NOMO-1 treated with dmso at 0.1 percent for 144 hours (cell line): ENCODE measurements around the gene UBASH3A.

Experiments used
- DNase-seq: peaks from one replicate; lab custom pipeline; 2025; ENCODE audit not compliant: unreplicated experiment; lab: John Stamatoyannopoulos, UW

The UBASH3A gene

DNA sequence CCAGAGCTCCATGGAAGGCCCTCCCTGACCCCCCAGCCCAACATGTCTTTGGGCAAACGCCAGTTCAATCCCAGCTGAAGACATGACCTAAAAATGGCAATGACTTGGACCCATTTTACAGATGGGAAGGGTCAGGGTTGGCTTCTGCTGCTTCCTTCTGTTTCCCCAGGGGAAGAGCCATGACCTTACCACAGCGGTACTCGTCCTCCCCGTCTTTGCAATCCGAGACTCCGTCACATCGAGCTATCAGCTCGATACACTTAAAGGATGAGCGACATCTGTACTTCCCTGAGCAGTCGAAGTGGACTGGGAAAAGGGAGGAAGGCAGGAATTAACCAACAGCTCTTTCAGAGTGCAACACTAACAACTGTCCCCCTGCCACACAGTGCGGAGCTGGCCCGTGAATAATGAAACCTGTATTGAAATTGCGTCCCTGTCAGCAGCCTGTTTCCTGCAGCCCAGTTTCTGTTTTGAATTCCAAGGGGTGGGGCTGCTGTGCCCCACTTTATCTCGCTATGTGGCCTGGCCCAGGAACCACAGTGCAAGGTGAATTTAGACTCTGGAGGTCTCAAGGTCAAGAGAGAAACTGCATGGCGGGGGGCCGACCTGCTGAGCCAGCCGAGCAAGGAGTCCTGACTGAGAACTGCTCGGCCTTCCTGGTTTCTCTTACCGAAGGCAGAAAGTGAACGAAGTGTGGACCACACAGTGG, 14.8 kb upstream of the UBASH3A start:
- no peak for DNase-seq

DNA sequence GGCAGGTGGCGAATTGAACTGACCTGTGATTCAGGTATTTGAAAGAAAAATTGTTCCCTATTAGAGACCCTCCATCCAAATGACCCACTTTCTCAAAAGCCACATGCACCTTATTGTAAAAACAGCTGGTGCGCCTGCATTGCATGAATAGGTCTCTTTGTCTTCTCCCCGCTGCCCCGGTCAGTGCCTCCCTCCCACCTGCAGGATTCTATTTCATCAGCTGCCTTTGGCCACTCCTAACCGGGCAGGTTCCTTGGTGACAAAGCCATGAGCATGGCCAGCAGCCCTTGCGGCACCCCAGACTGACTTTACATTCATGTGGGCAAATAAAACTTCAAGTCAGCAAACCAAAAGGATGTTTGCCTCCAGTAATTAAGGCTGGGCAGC, 14.3 kb upstream of the UBASH3A start:
- DNase-seq, result no peak

DNA sequence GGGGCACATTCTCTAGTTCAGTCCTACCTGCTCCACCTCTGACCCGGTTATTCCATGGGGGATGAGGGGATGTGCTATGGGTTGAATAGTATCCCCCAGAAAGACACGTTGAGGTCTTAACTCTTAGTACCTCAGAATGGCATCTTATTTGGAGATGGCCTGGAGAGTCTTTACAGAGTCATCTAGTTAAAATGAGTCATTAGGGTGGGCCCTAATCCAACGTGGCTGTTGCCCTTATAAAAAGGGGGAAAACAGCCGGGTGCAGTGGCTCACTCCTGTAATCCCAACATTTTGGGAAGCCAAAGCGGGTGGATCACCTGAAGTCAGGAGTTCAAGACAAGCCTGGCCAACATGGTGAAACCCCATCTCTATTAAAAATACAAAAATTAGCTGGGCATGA, 13.5 kb upstream of the UBASH3A start:
- DNase-seq, result no peak

DNA sequence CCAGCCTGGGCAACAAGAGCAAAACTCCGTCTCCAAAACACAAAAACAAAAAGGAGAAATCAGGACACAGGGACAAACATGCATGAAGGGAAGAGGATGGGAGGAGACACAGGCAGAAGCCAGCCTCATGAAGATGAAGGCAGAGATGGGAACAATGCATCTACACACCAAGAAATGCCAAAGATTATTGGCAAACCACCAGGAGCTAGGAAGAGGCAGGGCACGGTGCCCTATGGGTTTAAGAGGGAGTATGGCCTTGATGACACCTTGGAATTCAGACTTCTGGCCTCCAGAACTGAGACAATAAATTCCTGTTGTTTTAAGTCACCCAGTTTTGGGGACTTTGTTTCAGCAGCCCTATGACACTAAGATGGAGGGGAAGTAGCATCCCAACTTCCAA, 13.0 kb upstream of the UBASH3A start:
- DNase-seq, result no peak

DNA sequence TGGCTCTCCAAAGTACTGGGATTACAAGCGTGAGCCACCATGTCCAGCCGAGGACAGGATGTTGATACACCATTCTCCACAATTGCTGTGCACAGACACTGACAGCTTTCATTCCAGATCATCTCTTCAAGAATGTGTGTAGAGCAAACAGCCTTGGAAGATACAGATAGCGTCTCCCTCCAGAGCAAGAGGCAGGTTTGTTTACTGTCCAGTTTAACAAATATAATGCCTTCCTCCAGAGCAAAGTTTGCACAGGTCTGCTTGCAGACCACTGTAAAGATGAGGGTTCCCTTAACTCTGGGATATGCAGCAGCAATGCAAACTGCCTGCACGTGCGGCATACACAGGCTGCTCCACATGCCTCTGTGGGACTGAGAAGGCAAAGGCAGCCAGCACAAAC, 12.4 kb upstream of the UBASH3A start:
- no peak for DNase-seq

DNA sequence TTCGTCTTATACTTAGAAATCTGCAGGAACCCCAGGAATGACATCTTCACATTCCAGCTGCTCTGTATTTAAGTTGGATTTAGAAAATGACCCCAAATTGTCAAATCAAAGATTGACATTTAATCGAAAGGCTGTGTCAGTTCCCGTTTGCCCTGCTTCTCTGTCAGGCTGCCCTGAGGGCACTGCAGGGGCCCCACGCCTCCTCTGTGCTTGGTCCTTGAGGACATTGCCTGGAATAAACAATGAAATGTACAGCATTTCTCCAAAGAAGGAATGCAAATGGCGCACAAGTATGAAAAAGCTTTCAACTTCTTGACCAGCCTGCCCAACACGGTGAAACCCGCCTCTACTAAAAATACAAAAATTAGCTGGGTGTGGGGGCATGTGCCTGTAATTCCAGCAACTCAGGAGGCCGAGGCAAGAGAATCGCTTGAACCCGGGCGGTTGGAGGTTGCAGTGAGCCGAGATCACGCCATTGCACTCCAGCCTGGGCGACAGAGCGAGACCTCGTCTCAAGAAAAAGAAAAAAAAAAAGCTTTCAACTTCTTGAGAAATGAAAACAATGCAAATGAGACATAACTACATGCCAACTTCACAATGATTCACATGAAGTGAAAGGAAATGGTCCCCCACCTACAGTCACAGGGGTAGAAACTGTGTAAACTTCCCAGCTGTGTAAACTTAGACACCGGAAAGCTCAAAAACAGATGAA, 10.8 kb upstream of the UBASH3A start:
- DNase-seq, result no peak

DNA sequence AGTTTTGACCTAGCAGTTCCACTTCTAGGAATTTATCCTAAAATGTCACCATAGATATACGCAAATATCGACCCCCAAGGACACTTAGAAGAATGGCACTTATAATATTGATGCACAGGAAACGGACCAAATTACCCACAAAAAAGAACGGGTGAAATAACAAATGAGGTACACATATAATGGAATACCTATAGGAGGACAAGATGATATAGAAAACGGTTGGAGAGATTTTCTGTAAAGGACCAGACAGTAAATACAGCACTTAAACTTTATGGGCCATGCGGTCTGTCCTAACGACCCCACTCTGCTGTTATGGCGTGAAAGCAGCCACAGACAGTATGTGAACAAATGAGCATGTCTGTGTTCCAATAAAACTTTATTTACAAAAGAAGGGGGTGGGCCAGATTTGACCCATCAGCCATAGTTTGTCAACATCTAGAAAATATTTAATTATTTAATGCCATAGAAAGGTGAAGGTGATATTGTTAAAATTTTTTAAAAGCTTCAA, 10.2 kb upstream of the UBASH3A start:
- DNase-seq, result no peak

DNA sequence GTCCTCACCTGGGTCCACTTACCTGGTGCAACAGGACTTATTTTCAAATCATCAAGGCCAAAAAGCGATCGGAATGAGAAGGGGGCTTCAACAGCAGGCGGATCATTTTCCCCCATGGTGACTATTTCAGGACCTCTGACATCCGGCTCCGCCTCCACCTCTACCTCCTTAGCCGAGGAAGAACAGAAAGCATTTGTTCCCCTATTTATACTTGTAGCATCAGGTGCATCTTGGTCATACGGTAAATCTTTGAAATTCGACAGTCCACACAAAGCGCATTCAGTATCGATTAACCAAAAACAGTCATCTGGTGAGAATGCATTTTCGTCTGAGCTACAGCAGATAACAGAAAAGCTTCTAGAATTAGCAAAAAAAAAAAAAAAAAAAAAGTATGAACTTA, 8.4 kb upstream of the UBASH3A start:
- DNase-seq, result no peak

DNA sequence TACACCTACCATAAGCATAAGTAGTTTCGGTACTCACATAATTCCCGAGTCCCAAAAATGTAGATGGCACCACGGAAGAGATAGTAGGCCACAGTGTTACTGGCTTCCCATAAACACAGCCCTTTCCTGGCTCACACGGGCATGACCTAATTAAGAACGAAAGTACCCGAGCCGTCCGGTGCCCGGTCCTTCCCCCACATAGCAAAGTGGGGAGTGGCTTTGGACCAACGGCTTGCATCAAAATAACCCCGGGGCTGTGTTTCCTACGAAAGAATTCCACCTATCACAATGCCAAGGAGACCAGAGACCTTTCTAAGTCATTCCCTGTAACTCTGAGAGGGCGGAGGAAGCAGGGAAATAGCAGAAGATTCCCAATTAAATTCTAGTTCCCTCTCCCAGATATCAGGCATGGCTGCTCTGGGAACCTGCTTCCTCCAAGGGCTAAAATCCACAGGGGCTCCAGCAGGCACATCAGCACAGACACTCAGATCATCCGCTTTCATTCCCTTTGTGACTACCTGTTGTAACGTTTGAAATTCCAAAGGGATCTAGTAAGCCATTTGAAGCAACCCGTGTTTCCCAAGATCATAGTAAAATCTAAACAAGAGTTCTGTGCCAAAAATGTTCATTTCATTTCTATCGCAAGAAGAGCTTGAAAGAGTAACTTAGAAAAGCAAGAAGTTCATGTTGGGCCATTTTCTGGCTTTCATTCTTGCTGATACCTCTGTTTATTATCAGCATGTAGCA, 7.6 kb upstream of the UBASH3A start, which contains the start of gene TMPRSS3:
Gene TMPRSS3, minus strand, starts transcription at position 148 of the 747 bp plus-strand sequence. CDS start 635 bp downstream, outside the sequence.
- no peak for DNase-seq

DNA sequence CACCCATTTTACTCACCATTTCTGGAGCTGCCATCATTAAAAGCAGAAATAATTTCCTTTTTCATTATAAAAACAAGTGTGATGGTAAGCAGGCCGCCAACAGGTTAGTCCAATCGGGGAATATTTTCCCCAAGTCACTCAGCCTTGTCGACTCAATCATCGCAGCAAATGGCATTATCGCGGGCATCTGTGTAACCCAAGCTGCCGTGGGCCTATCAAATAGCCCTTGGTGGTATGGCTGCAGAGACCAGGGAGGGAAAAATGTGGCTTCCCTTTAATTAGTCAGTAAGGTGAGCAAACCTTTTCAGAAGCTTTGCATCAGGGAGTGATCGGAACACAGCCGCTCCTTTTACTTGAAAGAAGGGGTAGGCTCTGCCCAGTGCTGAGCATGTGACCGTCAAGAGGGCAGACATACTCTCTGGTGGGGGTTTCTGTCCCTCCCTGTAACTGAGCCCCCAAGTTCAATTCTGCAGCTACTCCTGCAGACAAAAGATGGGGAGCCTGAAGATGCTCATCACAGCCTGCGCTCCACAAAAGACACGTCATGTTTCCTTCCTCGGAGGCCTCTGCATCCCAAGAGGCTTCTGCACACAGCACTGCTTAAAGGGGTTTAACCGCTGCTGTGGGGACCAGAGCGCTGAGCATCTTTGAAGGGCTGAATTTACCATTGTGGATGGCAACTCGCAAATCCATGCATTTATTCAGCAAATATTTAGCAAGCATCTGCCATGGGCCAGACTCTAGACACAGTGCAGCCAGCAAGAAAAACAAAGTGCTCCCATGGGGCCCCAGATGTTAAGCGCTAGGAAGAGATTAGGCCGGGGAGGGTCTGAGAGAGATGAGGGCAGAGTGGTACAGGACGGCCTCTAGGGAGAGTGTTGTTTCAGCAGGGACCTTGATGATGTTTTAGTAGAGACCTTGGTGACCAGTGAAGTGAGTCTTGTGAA, 6.6 kb upstream of the UBASH3A start:
- no peak for DNase-seq

DNA sequence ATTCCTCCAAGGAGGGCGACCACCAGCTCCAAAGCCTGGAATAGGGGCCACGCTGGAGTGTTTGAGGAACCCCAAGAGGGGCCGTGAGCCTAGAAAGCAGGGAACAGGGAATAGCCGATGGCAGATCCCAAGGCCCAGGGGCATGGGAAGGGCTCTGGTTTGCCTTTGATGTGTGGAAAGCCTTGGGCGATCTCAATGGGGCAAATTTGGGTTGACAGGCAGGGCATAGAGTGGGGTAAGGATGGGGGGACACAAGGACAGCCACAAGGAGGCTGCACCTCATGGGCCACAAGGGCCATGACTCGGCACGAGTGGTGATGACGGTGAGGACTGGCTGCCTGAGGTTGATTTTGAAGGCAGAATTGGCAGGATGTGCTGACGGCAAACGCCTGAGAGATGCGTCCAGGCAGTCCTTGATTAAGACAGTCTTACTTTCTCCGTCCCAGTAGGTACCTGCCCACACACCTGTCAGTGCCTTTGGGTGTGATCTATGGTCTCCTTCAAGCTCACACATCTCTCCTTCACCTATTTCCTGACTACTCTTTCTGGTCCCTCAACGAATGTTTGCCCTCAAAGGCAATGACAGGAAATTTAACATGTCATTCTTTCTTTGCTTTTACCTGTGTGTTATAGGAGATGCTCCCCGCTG, 5.8 kb upstream of the UBASH3A start:
- no peak for DNase-seq

DNA sequence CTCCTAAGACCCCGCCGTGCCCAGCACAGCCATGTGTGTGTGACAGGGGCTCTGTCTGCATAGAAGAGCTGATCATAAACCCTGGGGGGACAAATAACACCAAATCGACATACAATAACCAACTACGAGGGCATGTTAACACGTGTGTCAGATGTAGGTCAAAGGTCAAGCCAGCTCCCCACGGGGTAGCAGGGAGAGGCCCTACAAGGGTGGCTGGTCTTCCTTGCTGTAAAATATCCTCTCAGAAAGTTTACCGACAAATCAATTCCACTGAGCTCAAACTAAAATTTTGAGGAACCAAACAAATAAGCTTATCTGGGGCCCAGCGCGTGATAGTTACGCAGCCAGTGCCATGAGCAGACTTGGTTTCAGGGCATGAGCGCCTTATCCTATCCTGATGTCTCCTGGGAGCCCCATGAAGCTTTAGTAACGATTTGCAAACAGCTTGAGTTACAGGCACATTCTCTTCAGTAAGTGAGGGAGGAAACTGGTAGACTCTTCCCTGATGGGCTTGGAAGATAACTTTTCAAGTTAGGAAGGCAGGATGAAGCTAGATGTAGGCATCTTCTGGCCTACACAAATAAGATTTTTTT, 5.2 kb upstream of the UBASH3A start:
- DNase-seq, result no peak

DNA sequence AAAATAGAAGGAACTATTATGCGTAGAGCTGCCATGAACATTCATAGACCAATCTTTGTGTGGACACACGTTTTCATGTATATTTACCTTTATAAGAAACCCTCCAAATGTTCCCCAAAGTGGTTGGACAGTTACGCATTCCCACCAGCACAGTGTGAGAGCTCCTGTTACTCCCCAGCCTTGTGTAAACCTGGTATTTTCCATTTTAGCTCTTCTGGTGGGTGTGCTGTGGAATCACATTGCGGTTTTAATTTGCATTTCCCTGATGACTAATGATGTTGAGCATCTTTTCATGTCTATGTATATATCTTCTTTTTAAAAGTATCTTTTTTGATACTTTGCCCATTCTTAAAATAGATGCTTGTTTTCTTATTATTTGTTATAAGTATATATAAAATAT, 3.2 kb upstream of the UBASH3A start:
- DNase-seq, result no peak

DNA sequence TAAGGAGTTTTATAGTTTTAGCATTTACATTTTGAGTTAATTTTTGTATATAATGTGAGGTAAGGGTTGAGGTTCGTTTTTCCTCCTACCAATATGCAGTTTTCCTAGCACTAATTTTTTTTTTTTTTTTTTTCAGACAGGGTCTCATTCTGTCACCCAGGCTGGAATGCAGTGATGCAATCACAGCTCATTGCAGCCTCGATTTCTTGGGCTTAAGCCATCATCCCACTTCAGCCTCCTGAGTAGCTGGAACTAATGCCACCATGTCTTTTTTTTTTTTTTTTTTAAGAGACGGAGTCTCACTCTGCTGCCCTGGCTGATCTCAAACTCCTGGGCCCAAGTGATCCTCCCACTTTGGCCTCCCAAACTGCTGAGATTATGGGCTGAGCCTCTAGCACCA, 2.5 kb upstream of the UBASH3A start:
- DNase-seq, result no peak

DNA sequence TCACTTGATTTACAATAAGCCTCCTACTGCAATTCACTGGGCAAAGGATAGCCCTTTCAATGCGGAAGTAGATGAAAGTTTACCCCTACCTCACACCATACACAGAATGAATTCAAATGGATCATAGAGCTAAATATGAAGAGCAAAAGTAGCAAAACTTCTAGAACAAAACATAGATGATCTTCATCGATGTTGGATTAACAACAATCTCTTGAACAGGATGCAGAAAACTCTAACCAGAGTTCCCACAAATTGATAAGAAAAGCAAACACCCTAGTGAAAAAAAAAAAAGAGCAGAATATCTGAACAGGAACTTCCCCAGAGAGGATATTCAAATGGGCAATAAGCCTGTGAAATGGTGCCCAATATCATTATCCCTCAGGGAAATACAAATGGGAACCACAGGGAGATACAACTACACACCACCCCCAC, 1.9 kb upstream of the UBASH3A start:
- no peak for DNase-seq

DNA sequence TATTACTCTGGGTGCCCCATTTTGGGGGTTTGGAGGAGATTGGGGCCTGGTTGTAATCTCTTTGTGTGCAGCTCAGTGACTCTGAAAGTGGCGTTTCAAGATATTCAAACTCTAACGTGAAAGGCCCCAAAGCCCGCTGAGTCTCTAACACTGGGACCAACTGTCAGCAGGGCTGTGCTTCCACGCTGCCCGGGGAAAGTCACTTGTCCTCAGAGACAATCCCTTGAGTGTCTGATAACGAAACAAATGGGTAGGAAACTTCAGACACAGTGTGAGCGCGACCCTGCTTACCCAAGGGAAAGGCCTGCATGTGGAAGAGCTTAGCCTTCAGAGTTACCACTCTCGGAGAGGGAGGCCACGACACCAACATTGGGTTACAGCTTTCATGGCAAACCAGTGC, 837 bp downstream of the UBASH3A start:
- no peak for DNase-seq

DNA sequence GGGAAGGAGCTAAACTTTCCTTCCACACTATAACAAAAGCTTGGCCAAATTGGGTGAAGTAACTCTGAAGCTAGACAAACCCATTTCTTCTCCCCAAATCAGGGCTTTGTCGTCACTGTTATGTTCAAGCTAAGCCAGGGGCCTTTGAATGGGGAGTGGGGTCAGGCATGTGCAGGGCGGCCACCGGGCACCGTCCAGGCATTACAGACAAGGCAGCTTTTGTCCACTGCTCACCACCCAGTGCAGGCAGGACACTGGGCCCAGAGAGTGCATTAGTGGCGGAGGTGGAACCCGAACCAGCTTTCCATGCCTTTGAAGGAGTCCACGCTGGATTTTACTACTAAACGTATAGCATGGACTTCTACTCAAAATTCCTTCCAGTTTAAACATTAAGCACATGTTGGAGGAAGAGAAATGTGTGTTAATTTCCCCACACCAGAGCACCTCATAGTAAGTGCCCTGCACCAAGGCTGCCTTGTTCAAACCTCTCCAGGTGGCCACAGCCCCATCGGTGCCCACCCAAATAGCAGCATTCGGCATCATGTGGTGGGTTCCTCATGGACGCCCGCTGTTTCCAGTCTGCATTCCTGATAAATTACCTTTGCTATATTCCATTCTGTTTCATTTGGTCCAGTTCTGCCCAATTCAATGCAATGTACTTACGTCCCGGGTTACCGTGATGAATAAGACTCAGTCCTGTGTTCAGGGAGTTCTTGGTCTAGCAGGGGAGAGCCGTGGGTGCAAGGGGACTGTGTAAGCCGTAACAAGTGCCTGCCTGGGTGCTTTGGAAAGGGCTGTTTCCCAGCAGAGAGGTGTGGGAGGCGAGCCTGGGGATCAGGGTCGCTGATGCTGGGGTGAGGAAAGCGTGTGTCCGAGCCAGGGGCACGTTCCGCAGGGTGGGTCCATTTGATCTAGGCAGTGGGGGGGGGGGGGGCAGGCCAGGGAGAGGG, 1.6 kb downstream of the UBASH3A start:
- no peak for DNase-seq

DNA sequence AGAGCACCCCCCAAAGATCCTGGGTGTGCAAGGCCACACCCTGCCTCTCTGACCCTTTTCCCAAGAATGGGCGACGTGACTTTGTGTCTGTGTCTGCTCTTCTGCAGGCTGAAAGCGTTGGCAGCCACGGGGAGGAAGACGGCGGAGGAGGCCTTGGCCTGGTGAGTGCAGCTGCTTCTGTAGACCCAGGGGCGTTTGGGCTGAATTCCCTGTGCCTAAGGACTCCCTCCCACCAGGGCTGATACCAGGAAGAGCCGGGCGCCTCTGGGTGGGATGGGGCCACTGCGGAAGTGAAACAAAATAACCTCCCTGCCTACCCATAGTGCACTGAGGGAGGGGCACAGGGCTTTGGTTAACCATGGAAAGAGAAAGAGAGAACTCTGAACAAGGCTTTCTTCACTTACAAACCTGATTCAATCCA, 2.5 kb downstream of the UBASH3A start:
- DNase-seq, result no peak

DNA sequence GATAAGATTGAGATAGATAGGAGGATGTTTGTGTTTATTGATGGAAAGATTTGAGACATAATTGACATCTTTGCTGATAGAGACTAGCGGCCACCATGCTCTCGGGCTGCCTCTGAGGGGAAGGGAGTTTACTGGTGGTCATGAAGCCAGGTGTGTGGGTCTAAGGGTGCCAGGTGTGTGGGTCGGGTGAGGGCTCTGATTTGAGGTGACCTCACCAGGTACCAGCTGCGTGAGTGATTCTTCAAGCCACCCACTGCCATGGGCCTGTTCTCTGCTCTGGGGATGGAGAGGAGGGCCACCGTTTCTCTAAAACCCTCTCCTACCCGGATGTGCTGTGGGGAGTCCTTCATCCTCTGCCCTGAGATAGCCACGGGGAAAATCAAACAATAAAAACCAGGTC, 3.2 kb downstream of the UBASH3A start:
- DNase-seq, result no peak
